ENCODE measurements around the gene PCP2. TPM values are rescaled to one million over a fixed set of nuclear protein-coding genes. Genes with fewer than 3 reads are reported as not detected.
A peak's percentile ranks its signal among the peaks of the same experiment; 100 is the strongest.

Gene PCP2
- 0.34 and 1.4 TPM in 2 replicates for total RNA-seq

DNA sequence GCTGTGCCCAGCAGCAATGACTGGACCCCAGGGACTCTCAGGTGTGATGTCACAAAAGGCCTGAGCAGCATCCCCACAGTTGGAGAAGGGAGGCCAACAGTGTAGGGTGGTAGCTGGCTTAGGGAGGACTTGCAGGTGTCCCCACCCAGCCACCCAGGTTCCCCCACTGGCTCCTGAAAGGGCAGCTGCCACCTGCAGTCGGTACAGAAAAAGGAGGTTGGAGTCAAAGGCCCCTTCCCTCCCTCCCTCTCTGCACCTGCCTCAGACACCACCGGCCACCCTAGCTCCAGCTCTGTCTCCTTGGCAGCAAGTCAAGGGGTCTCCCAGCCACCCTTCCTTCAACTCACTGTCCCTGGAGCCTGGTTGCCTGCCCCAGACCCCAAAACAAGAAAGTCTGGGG is at the start of gene PCP2:
Gene PCP2, minus strand, starts transcription at position 22 of the 400 bp plus-strand sequence. CDS start 262 bp downstream, outside the sequence.
- Mint-ChIP-seq H3K4me3 (no peak within 1 kb of the TSS), H3K27ac (no peak within 1 kb of the TSS), H3K9me3 (no peaks in the 10 kb centered on the region), H3K4me1 (ENCODE audit: low read depth) (peaks cover 41% of the 10 kb centered on the region), H3K36me3 (ENCODE audit: low read depth) (peaks cover 7% of the 10 kb centered on the region), H3K27me3 (ENCODE audit: insufficient read depth) (no peaks in the 10 kb centered on the region)
- intact Hi-C loops (cut with micrococcal nuclease), result no loop called here
- no peak for DNase-seq (ENCODE audit: low spot score)

DNA sequence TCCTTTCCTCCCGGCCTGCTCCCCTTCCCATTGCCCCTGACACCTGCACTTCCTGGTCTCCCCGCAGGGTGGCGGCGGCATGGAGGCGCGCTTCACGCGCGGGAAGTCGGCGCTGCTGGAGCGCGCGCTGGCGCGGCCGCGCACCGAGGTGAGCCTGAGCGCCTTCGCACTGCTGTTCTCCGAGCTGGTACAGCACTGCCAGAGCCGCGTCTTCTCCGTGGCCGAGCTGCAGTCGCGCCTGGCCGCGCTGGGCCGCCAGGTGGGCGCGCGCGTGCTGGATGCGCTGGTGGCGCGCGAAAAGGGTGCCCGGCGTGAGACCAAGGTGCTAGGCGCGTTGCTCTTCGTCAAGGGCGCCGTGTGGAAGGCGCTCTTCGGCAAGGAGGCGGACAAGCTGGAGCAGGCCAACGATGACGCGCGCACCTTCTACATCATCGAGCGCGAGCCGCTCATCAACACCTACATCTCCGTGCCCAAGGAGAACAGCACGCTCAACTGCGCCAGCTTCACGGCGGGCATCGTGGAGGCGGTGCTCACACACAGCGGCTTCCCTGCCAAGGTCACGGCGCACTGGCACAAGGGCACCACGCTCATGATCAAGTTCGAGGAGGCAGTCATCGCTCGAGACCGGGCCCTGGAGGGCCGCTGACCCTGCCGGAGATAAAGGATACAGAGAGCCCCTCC is 48.8 kb upstream of the PCP2 start:
- no peaks in the 10 kb centered on the region for H3K9me3 Mint-ChIP-seq
- peaks cover 14% of the 10 kb centered on the region for H3K36me3 Mint-ChIP-seq (ENCODE audit: low read depth)
- H3K4me3 Mint-ChIP-seq, result peak overlapping the region; percentile 93
- H3K27me3 Mint-ChIP-seq (ENCODE audit: insufficient read depth), result peaks cover 2% of the 10 kb centered on the region
- H3K27ac Mint-ChIP-seq, result peak overlapping the region; percentile 96
- H3K4me1 Mint-ChIP-seq (ENCODE audit: low read depth), result peaks cover 33% of the 10 kb centered on the region
- intact Hi-C loops (cut with micrococcal nuclease), result loop anchor here (5.0 kb wide), 1 partner anchor 330 kb away; no protein-coding TSS in a partner anchor
- no peak for DNase-seq (ENCODE audit: low spot score)

DNA sequence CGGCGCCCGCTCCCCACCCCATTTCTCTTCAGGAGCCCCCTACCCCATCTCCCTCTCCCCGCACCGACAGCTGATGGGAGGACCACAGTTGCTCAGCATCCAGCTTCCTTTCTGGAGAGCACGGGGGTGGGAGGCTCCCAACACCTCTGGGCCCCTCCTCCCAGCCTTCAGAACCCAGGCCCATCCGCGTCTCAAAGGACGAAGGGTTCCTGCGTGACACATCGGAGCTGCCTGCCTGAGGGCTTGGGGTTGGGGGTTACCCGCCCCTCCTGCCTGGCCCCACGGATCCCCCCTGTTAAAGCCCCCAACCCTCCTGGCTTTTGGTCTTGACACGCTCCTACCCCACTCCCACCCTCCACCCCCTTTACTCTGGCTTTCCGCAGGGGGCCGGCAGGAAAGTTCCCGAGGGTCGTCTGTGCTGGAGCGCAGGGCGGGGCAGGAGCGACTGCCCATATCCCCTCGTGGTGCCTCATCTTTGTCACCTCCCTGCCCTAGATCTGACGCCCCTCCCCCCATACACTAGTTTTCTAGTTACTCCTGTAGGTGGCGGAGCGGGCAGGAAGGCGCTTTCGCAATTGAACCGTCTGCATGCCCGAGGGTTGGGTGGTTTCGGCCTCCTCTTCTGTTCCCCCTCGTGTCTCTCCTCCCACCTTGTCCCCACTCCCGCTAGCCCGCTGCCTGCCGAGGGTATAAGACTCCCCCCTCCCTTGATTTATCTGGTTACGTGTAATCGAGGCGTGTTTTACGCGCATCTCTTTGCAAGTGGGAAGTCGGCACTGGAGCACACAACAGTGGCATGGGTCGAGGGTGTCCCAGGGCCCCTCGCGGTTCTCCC is 48.0 kb upstream of the PCP2 start:
- intact Hi-C loops (cut with micrococcal nuclease), result loop anchor here (1.0 to 5.0 kb wide), 7 partner anchors 52 to 583 kb away; partner anchors contain the start of genes PET100 and XAB2
- peak; percentile 77 for DNase-seq (ENCODE audit: low spot score)

DNA sequence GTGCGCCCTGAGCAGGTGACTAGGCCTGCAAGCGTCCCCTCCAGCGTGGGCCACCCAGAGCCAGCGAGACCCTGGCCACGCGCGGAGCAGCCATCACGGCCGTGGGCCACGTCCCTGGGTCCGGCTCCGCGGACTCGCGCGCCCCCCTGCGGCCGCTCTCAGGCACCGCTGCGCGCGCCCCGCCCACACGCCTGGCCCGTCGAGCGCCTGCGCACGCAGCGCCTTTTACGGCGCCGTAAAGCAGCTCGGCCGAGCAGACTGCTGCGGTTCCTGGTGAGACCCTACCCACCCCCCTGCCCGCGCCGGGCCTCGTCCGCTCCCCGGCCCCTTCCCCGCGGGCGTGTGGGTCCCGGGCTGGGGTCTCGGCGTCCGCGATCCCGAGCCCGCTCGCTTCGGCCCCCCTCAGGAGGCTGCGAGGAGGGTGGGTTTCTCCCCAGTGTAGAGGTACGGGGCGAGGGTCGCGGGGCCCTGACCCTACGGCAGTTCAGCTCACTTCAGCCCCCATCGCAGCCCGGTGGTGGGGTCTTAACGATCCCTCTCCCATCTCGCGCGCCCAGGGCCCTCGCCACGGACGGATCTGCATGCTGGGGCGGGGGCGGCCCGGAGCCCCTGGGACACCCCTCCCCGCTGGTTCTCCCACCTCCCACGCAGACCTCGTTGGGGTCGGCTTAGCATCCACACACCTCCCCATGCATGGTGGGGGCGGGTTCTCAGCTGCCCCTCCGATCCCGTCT is 47.3 kb upstream of the PCP2 start, which contains the start of gene TRAPPC5:
Gene TRAPPC5, plus strand, starts transcription at position 228 of the 734 bp plus-strand sequence. CDS start 1,421 bp downstream, outside the sequence.
- intact Hi-C loops (cut with micrococcal nuclease), result loop anchor here (1.0 to 5.0 kb wide), 10 partner anchors 28 to 582 kb away; partner anchors contain the start of genes MAP2K7, PET100, PNPLA6 and XAB2
- Mint-ChIP-seq H3K9me3 (no peaks in the 10 kb centered on the region), H3K4me3 (peak within 1 kb of the TSS; percentile 93), H3K36me3 (ENCODE audit: low read depth) (peaks cover 14% of the 10 kb centered on the region), H3K27ac (peak within 1 kb of the TSS; percentile 96), H3K4me1 (ENCODE audit: low read depth) (peaks cover 45% of the 10 kb centered on the region), H3K27me3 (ENCODE audit: insufficient read depth) (peaks cover 14% of the 10 kb centered on the region)
- peak; percentile 88 for DNase-seq (ENCODE audit: low spot score)

More for the DNA sequence above, 48.0 kb upstream of the PCP2 start:
- Mint-ChIP-seq H3K9me3 (no peaks in the 10 kb centered on the region), H3K36me3 (ENCODE audit: low read depth) (peaks cover 14% of the 10 kb centered on the region), H3K4me3 (peak overlapping the region; percentile 93), H3K27me3 (ENCODE audit: insufficient read depth) (peaks cover 8% of the 10 kb centered on the region), H3K27ac (peak overlapping the region; percentile 96), H3K4me1 (ENCODE audit: low read depth) (peaks cover 39% of the 10 kb centered on the region)

DNA sequence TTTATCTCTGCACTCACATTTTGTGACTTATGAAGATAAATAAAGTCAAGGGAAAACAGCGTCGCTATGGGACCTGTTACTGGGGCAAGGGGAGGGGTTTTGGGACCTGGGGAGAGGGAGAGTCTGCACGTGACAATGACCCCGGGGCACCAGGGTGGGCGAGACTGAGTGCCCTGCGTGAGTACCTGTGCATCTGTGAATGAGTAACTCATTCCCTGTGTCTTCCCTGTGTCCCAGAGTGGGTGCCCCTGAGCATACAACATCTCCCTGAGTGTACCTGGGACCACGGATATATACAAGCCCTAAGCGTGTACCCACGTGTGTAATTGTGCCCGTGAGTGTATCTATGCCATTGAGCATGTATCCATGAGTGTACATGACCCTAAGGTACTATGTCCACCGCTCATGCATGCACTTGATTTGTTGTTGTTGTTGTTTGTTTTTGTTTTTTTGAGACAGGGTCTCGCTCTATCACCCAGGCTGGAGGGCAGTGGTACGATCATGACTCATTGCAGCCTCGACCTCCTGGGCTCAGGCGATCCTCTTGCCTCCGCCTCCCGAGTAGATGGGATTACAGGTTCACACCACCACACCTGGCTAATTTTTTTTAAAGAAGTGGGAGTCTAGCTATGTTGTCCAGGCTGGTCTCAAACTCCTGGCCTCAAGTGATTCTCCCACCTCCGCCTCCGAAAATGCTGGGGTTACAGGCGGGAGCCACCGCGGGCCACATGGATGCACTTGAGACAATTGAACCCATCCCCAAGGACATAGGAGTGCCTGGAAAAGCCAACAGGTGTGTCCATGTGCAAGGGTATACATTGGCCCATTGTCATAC is 46.5 kb upstream of the PCP2 start:
- DNase-seq (ENCODE audit: low spot score), result no peak
- Mint-ChIP-seq H3K27me3 (ENCODE audit: insufficient read depth) (peaks cover 14% of the 10 kb centered on the region), H3K27ac (peak overlapping the region; percentile 66), H3K4me1 (ENCODE audit: low read depth) (peaks cover 47% of the 10 kb centered on the region), H3K36me3 (ENCODE audit: low read depth) (peaks cover 9% of the 10 kb centered on the region), H3K4me3 (peak overlapping the region; percentile 93), H3K9me3 (no peaks in the 10 kb centered on the region)
- intact Hi-C loops (cut with micrococcal nuclease), result loop anchor here (1.0 to 5.0 kb wide), 7 partner anchors 28 to 581 kb away; partner anchors contain the start of genes MAP2K7 and PNPLA6

DNA sequence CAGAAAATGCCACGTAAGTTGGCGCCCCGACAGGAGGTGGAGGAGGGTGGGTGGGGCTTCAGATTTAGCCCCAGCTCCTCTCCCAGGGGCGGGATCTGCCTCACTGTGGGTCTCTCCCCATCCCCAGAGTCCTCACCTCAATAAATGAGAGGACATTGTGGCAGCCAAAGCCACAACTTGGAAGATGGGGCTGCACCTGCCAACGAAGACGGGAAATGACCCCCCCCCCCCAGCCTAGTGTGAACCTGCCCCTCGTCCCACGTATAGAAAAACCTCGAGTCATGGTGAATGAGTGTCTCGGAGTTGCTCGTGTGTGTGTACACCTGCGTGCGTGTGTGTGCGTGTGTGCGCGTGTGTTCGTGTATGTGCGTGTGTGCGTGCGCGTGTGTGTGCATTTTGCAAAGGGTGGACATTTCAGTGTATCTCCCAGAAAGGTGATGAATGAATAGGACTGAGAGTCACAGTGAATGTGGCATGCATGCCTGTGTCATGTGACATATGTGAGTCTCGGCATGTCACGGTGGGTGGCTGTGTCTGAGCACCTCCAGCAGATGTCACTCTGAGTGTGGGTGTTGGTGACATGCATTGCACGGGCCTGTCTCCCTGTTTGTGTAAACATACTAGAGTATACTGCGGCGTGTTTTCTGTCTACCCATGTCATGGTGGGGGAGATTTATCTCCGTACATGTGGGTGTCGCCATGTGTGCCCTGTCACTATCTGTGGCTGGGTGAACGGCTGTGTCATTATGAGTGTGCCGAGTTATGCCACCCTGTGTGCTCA is 45.6 kb upstream of the PCP2 start:
- peak; percentile 46 for DNase-seq (ENCODE audit: low spot score)
- H3K4me1 Mint-ChIP-seq (ENCODE audit: low read depth), result peaks cover 53% of the 10 kb centered on the region
- H3K27me3 Mint-ChIP-seq (ENCODE audit: insufficient read depth), result peaks cover 19% of the 10 kb centered on the region
- peak overlapping the region; percentile 66 for H3K27ac Mint-ChIP-seq
- no peaks in the 10 kb centered on the region for H3K9me3 Mint-ChIP-seq
- intact Hi-C loops (cut with micrococcal nuclease), result loop anchor here (1.0 kb wide), 1 partner anchor 111 kb away; no protein-coding TSS in a partner anchor
- H3K4me3 Mint-ChIP-seq, result peak overlapping the region; percentile 51
- peaks cover 9% of the 10 kb centered on the region for H3K36me3 Mint-ChIP-seq (ENCODE audit: low read depth)

DNA sequence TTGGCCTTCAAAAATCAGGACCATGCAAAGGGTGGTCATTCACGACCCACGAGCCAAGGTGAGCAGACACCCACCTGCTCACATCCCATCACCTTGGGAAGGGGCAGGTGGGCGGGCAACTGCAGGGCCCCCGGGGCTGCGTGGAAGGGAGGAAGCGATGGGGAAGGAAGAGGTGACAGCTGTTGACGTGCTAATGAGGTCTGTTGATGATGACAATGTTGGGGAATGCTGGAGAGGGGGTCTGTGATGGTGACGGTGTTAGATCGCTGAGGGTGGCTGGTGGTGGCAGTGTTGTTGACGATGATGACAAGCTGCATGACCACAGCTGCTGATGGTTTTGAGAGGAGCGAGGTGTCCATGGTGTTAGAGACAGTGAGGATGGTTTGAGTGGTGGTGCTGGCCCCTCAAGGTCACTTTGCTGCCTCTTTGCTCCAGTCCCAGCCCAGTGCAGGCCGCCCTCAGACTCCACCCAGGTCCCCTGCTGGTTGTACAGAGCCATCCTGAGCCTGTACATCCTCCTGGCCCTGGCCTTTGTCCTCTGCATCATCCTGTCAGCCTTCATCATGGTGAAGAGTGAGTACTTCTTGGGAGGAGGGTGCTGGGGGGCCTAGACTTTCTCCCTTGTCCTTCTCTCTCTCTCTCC is 44.3 kb upstream of the PCP2 start:
- intact Hi-C loops (cut with micrococcal nuclease), result no loop called here

DNA sequence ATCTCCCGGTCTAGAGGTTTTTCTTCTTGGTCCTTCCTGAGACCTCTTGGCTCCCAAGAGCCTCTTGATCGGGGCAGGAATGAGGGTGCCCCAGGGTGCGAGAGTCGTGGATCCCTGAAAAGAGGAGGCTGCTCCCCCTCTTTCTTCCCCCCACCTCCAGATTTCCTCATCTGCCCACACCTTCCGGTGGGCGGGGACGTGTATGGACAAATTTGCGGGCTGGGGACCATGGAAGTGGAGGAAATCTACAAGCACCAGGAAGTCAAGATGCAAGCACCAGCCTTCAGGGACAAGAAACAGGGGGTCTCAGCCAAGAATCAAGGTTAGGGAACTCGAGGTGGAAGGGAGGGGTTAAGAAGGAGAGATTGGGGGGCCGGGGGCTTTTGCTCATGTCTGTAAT is 43.3 kb upstream of the PCP2 start, which contains the start of gene MCEMP1:
Gene MCEMP1, plus strand, starts transcription at position 237 of the 400 bp plus-strand sequence. Its CDS starts 31 bp downstream, at position 268.
- Mint-ChIP-seq H3K9me3 (no peaks in the 10 kb centered on the region), H3K4me3 (peak within 1 kb of the TSS; percentile 22), H3K27ac (peak within 1 kb of the TSS; percentile 27), H3K36me3 (ENCODE audit: low read depth) (peaks cover 3% of the 10 kb centered on the region), H3K27me3 (ENCODE audit: insufficient read depth) (peaks cover 32% of the 10 kb centered on the region), H3K4me1 (ENCODE audit: low read depth) (peaks cover 55% of the 10 kb centered on the region)
- no peak for DNase-seq (ENCODE audit: low spot score)
- intact Hi-C loops (cut with micrococcal nuclease), result no loop called here

More for the DNA sequence above, 44.3 kb upstream of the PCP2 start:
- Mint-ChIP-seq H3K4me3 (no peak overlapping the region), H3K27me3 (ENCODE audit: insufficient read depth) (peaks cover 29% of the 10 kb centered on the region), H3K4me1 (ENCODE audit: low read depth) (peaks cover 56% of the 10 kb centered on the region), H3K27ac (peak overlapping the region; percentile 27), H3K36me3 (ENCODE audit: low read depth) (peaks cover 8% of the 10 kb centered on the region), H3K9me3 (no peaks in the 10 kb centered on the region)
- no peak for DNase-seq (ENCODE audit: low spot score)

DNA sequence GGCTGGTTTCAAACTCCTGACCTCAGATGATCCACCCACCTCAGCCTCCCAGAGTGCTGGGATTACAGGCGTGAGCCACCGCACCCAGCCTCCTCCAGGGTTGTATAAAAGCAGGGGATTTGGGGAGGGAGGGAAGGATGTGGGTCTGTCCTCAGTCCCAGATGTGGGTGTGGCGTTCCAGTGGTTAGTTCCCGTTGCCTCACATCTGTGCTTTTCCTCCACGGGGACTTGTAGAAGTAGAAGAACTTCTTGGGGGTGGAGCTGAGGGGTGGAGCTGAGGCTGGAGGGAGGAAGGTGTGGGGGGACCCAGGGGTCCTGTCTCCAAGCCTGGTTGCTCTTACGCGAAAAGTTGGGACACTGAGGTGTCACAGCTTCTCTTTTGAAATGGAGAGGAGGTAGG is 42.9 kb upstream of the PCP2 start:
- DNase-seq (ENCODE audit: low spot score), result no peak
- peaks cover 51% of the 10 kb centered on the region for H3K4me1 Mint-ChIP-seq (ENCODE audit: low read depth)
- H3K9me3 Mint-ChIP-seq, result no peaks in the 10 kb centered on the region
- intact Hi-C loops (cut with micrococcal nuclease), result no loop called here
- peak overlapping the region; percentile 22 for H3K4me3 Mint-ChIP-seq
- no peak overlapping the region for H3K27ac Mint-ChIP-seq
- peaks cover 37% of the 10 kb centered on the region for H3K27me3 Mint-ChIP-seq (ENCODE audit: insufficient read depth)
- H3K36me3 Mint-ChIP-seq (ENCODE audit: low read depth), result no peaks in the 10 kb centered on the region

DNA sequence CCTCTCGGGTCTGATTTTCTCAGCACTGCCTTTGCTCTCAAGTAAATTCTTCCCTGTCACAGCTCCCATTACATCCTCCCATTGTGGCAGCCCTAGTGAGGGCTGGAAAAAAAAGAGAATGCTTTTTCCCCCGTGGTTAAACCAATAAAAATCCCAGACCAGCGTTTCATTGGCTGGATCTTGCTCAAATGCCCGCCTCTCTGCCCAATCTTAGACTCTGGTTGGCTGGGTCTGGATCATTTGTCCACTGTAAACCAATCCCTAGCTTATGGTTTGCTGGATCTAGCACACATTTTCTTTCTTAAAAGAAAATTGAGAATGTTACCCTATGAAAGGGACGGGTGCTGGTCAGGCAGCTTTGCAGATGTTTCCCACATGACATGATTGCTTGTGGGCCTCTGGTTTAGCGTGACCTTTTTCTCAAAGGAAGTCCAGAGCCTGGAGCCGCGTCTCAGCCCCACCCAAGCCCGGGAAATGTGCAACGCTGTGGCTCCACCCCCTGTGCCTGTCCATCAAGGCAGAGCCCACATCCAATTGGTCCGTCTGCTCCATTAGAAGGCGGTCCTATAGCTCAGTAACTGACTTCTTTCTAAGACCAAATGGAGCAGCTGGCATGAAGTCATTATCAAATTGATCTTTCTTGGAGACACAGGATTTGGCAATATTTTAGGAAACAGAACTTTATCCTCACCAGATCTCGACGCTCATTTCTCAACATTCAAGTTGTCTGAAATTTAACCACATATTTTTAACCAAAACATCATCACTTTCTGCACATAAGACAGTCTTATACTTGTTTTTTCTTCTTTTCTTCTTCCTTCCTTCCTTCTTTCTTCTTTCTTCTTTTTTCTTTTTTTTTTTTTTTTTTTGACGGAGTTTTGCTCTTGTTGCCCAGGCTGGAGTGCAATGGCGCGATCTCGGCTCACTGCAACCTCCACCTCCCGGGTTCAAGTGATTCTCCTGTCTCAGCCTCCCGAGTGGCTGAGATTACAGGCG is 40.8 kb upstream of the PCP2 start:
- Mint-ChIP-seq H3K27ac (no peak overlapping the region), H3K4me3 (no peak overlapping the region), H3K9me3 (no peaks in the 10 kb centered on the region), H3K36me3 (ENCODE audit: low read depth) (no peaks in the 10 kb centered on the region), H3K4me1 (ENCODE audit: low read depth) (peaks cover 41% of the 10 kb centered on the region), H3K27me3 (ENCODE audit: insufficient read depth) (peaks cover 49% of the 10 kb centered on the region)
- intact Hi-C loops (cut with micrococcal nuclease), result no loop called here
- DNase-seq (ENCODE audit: low spot score), result no peak

Measured in activated T-helper 1 cell treated with anti-CD3 and anti-CD28 coated beads, Interleukin-12 subunit alpha, Interleukin-12 subunit beta, Interleukin-2, Interleukin-4 antibody, amounts not matched to agents 30 ng/mL and 10 ng/mL and 1 ng/mL, durations not matched to agents 14 hours and 24 hours and 36 hours (primary cell).